Activated T-helper 2 cell treated with anti-CD3 and anti-CD28 coated beads, Interferon-gamma antibody, Interleukin-2, Interleukin-4, amounts not matched to agents 10 μg/mL and 5 μg/mL and 100 μg/mL, durations not matched to agents 14 hours and 24 hours and 36 hours (primary cell): ENCODE results near the gene SLC44A3. TPM values are rescaled to one million over a fixed set of nuclear protein-coding genes. Genes with fewer than 3 reads are reported as not detected.

Experiments
- DNase-seq: peaks from one replicate; pipeline ENCODE4 v3.0.0; 2021; ENCODE audit warnings: low spot score
- H3K27ac Mint-ChIP-seq: one replicate; pipeline ENCODE4 v1.8.0; 2021; ENCODE audit warnings: mixed read lengths
- H3K27me3 Mint-ChIP-seq: one replicate; pipeline ENCODE4 v1.8.0; 2021; ENCODE audit warnings: low read depth, mixed read lengths
- H3K36me3 Mint-ChIP-seq: one replicate; pipeline ENCODE4 v1.8.0; 2021; ENCODE audit warnings: low read depth, mixed read lengths
- H3K4me1 Mint-ChIP-seq: one replicate; pipeline ENCODE4 v1.8.0; 2021; ENCODE audit warnings: low read depth, mixed read lengths
- H3K4me3 Mint-ChIP-seq: one replicate; pipeline ENCODE4 v1.8.0; 2021; ENCODE audit warnings: low read depth, mild to moderate bottlenecking, moderate library complexity, mixed read lengths
- H3K9me3 Mint-ChIP-seq: one replicate; pipeline ENCODE4 v1.8.0; 2021; ENCODE audit warnings: mixed read lengths
- intact Hi-C: fragments of 100-400 bp; cut with micrococcal nuclease; formaldehyde crosslinking; loops from one replicate; pipeline ENCODE4 v1.15.1; 2023
- total RNA-seq: library from RNA; stranded (reverse); gene quantifications from 2 replicates; pipeline ENCODE4 v1.2.3, GENCODE V29; 2022

SLC44A3 gene
- total RNA-seq, 1 donor from 2014 or later: not detected

DNA sequence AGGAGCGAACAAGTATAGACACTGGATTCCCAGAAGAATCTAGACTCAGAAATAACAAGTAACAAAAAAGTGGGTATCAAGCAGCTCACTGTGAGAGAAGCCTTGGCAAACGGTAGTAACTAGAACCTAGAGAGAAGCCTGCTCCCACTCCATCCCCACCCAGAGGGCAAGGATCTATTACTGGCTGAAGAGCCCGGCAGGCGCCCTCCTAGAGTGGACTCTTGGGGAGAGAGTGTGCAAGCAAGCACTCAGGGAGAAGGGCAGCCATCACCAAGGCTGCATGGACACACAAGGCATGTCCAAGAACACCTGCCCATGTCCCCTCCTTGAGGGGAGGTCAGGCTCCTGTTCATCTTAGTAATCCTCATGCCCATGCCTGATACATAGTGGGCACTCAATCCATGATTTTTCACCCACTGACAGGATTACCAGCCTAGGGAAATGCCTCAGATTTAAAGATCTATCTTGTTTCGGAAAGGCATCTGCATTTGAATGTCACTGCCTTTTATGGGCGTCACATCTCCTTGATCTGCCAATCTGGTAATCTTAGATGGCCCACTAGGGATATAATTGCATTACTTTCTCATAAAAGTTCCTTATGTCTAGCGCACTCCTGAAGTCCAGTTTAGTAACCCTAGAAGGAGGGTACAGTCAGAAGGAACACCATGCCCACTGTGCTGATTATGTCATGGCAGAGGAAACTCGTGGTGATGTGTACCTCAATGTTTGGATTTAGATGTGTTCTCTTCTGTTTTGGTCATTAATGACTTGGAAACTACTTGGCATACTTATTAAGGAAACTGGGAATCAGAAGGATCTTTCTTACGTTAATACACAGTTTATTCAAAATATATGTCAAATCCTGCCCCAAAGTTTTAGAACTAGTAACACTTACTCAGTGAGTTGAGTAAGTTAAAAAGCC, 92.4 kb downstream of the SLC44A3 start:
- H3K27ac Mint-ChIP-seq: no peak overlapping the region
- no peaks in the 10 kb centered on the region for H3K4me1 Mint-ChIP-seq
- no peak for DNase-seq
- no peaks in the 10 kb centered on the region for H3K9me3 Mint-ChIP-seq
- intact Hi-C loops: no loop called here
- H3K4me3 Mint-ChIP-seq: no peak overlapping the region
- no peaks in the 10 kb centered on the region for H3K36me3 Mint-ChIP-seq
- H3K27me3 Mint-ChIP-seq: peaks cover 10% of the 10 kb centered on the region

DNA sequence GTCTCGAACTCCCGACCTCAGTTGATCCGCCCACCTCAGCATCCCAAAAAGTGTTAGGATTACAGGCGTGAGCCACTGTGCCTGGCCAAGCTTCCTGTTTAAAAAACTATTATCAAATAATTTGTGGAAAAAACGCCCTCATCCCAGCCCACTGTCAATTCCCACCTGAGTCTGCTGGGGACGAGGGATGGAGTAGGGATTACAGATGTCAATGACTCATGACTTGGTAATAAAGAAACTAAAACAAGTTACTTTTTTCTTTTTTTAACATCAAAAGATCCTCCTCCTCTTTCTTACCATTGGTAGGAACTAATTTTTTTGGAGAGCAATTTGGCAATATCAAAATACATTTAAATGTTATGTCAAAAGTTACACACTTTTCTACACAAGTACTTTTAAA, 97.1 kb downstream of the SLC44A3 start:
- Mint-ChIP-seq H3K36me3 (no peaks in the 10 kb centered on the region), H3K4me1 (no peaks in the 10 kb centered on the region), H3K4me3 (no peak overlapping the region), H3K9me3 (no peaks in the 10 kb centered on the region), H3K27ac (no peak overlapping the region), H3K27me3 (peaks cover 16% of the 10 kb centered on the region)
- intact Hi-C loops: no loop called here
- DNase-seq: no peak

DNA sequence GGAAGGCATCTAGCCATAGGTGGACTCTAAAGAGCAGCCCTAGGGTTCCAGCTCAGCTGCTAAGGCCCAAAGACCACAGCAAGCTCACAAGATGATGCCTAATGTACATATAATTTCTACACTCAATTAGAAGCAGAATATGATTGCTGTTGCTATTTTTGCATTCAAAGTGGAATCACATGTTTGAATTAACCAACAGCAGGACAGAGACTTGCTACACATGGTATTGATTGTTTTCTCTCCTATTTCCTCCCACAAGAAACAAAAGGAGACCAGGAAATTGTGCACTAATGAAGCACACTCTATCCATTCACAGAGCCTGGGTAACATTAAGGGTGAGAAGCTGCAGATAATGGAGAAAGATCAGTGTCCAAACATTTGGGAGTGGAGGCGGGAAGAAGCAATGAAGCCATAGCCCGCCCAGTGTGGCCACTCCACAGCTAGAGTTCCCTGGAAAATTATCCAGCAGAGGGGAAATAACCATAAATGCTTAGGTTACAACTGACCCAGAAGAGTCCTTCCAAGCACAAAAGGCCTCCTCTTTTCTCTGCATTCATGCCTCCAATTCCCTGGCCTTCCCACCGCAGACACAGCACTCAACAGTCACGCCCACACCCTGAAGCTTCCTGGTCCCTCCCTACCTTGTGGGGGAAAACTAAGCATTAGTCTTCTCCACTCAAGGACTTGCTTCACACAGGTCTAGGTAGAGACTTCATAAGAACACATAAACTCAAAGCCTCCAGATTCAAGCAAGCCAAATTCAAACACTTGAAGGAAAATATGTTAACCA, 99.3 kb downstream of the SLC44A3 start:
- intact Hi-C loops: no loop called here
- H3K9me3 Mint-ChIP-seq: no peaks in the 10 kb centered on the region
- peaks cover 18% of the 10 kb centered on the region for H3K27me3 Mint-ChIP-seq

DNA sequence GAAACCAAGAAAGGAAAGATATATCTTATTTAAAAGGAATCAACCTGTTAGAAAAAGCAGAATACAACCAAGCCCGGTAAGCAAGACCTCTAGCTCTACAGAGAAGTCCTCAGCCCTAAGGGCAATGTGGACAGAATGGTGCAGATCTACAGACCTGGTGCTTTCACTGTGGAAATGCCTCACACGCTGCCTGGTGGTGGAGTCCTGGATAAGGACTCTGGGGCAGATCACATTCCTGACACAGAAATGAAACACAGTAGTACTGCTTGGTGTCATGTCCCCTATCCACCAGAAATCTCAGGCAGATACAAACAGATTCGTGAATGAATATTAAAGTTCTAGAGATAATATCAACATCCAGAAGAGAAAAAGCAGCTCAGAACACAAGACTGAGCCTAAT, 99.9 kb downstream of the SLC44A3 start:
- intact Hi-C loops: no loop called here

More for the DNA sequence above, 99.3 kb downstream of the SLC44A3 start:
- Mint-ChIP-seq H3K36me3 (no peaks in the 10 kb centered on the region), H3K27ac (no peak overlapping the region), H3K4me3 (no peak overlapping the region), H3K4me1 (peaks cover 2% of the 10 kb centered on the region)
- DNase-seq: no peak

DNA sequence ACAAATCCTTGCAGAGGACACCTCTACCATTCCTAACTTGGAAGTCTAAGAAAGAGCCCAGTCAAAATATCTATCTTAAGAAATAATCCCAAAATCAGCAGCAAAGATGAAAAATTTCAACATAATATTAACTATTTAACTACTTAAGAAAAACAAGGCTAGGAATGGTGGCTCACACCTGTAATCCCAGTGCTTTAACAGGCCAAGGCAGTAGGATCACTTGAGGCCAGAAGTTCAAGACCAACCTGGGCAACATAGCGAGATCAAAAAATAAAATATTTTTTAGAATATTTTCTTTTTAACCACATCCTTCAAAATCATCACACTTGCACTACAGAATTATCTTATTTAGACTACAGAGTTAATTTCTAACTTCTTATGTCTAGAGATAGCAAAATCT, 101.8 kb downstream of the SLC44A3 start:
- Mint-ChIP-seq H3K4me1 (peaks cover 12% of the 10 kb centered on the region), H3K4me3 (no peak overlapping the region), H3K36me3 (no peaks in the 10 kb centered on the region), H3K9me3 (no peaks in the 10 kb centered on the region), H3K27ac (no peak overlapping the region), H3K27me3 (peaks cover 34% of the 10 kb centered on the region)
- no peak for DNase-seq
- intact Hi-C loops: no loop called here

More for the DNA sequence above, 99.9 kb downstream of the SLC44A3 start:
- Mint-ChIP-seq H3K36me3 (no peaks in the 10 kb centered on the region), H3K27ac (no peak overlapping the region), H3K9me3 (no peaks in the 10 kb centered on the region), H3K4me1 (peaks cover 4% of the 10 kb centered on the region), H3K27me3 (peaks cover 23% of the 10 kb centered on the region), H3K4me3 (no peak overlapping the region)
- DNase-seq: no peak

DNA sequence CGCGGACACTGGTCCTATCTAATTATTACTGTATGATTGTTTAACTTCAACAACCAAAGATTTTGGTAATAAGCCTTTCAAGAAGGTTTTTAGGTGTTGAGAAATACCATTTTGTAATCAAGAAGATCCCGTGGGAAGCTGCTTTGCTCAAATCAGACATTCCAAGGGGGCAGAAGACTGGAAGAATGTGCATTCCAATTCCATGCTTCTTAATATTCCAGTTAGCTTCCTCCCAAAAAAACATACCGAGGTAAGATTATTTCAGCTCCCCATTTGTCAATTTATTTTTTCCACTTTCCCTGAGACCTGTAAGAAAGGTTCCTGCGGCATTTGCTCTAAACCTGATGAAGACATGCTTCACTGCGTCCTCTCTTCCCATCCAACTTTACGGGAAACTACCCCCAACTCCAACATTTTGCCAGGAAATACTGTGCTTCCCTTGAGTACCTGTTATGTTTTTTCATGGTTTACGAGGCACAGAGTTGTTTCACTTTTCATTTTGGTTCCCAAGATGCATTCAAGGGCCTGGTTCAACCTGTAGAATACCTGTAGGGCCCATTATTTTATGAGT, 102.7 kb downstream of the SLC44A3 start:
- Mint-ChIP-seq H3K36me3 (peaks cover 3% of the 10 kb centered on the region), H3K9me3 (no peaks in the 10 kb centered on the region), H3K27ac (no peak overlapping the region), H3K4me1 (peaks cover 15% of the 10 kb centered on the region), H3K27me3 (peaks cover 39% of the 10 kb centered on the region), H3K4me3 (no peak overlapping the region)
- DNase-seq: no peak
- intact Hi-C loops: no loop called here

DNA sequence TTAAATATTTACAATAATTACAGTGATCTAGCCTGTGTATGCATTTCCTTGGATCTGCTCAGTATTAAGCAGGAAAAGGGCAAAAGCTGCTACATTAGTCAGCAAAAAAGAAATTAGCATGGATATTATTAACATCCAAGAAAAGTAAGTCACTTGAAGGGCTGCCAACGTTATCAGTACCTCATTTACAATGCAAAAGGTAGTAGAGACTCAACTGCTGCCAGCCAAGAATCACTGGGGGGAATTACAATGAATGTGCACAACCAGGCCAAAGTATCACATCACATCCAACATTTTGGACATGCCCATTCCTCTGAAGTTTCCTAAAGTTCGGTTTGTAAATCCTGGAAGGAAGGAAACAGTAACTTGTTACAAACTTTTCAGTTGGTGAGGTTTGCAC, 104.8 kb downstream of the SLC44A3 start:
- no peak overlapping the region for H3K27ac Mint-ChIP-seq
- H3K4me1 Mint-ChIP-seq: peaks cover 15% of the 10 kb centered on the region
- DNase-seq: no peak
- H3K9me3 Mint-ChIP-seq: no peaks in the 10 kb centered on the region
- peaks cover 3% of the 10 kb centered on the region for H3K36me3 Mint-ChIP-seq
- peaks cover 50% of the 10 kb centered on the region for H3K27me3 Mint-ChIP-seq
- intact Hi-C loops: loop anchor here (5.0 kb wide), 1 partner anchor 117 kb away; no protein-coding TSS in a partner anchor
- H3K4me3 Mint-ChIP-seq: no peak overlapping the region

DNA sequence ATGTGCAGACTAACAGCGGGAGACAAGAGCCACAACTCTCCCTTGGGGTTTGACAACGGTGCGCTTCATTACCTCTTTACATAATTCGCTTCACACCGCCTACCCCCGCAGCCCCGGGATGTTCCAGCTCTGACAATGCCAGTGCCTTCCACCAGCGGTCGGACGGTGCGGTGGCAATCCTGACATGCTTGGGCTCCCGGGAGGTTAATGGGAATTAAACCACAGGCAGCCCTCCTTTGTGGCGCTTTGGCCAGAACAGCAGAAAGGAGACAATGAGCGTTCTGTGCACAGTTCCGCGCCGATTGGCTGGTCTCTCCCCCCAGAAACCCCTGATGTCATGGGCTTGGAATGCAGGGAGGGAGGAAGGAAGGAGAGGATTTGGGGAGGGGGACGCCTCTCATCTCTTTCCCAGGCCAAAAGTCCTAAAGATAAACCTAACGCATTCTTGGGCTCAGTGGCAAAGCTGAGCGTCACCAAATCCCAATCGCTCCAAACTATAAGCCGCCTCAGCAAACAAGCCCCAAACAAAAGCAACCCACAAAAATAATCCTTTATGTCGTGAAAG, 105.5 kb downstream of the SLC44A3 start:
- H3K36me3 Mint-ChIP-seq: peaks cover 3% of the 10 kb centered on the region
- peaks cover 50% of the 10 kb centered on the region for H3K27me3 Mint-ChIP-seq
- H3K9me3 Mint-ChIP-seq: no peaks in the 10 kb centered on the region
- DNase-seq: no peak
- H3K4me1 Mint-ChIP-seq: peaks cover 15% of the 10 kb centered on the region
- H3K4me3 Mint-ChIP-seq: peak overlapping the region; percentile 80
- no peak overlapping the region for H3K27ac Mint-ChIP-seq
- intact Hi-C loops: loop anchor here (5.0 kb wide), 1 partner anchor 117 kb away; no protein-coding TSS in a partner anchor

DNA sequence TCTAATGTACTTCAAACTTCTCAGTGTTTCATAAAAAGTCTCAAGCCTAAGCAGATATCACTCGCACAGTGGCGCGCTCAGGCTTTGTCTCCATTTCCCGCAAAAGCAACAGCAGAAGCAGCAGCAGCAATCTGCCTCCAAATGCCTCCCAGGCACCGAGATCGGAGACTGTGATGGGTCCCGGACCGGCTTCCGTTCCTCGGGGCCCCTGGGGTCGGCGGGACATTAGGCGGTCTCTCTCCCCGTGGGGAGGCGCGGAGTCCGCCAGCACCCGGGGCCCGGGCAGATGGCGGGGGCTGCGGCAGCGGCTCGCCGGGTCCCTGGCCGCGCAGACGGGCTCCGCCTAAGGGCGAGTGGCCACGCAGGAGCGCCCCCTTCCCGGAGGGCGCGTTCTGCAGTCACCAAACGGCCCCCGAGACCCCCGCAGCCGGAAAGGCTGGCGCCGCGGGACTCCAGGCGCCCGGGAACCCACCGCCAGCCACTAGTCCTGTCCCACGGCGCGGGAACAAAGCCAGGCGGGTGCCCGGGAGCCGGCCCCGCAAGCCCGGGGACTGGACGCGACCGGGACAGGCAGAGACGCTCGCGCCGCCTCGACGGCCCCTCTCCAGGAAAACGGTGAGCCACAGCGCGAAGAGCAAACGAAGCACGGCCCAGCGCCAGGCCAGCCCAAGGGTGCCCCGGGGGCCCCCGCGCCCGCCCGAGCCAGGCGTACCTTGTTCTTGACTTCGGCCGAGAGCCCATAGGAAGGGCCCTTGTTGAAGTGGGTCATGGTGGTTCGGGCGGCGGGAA, 106.2 kb downstream of the SLC44A3 start:
- H3K4me3 Mint-ChIP-seq: peak overlapping the region; percentile 80
- peaks cover 52% of the 10 kb centered on the region for H3K27me3 Mint-ChIP-seq
- no peaks in the 10 kb centered on the region for H3K9me3 Mint-ChIP-seq
- peak; percentile 13 for DNase-seq
- peaks cover 15% of the 10 kb centered on the region for H3K4me1 Mint-ChIP-seq
- no peak overlapping the region for H3K27ac Mint-ChIP-seq
- intact Hi-C loops: loop anchor here (5.0 kb wide), 1 partner anchor 116 kb away; no protein-coding TSS in a partner anchor
- H3K36me3 Mint-ChIP-seq: peaks cover 3% of the 10 kb centered on the region

DNA sequence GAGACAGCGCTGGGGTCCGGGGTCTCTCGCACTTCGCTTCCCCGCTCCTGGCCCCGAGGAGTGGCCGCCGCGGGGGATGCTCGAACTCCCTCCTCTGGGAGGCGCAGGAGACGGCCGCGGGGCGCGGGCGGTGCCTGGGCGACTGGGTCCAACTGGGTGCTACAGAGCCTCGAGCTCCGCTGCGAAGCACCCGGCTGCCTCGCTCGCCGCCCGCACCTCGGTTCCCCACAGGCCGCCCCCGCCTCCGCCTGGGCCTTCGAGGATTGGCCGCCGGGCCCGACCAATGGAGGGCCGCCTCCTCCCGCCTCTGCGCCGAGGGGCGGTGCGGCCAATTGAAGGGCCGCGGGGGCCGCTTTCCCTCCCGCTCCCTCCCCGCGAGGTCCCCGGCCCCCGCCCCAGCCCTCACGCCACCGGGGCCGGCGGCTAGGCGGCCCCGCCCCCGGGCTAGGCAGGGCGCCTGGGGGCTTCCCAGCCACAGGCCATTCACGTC, 106.8 kb downstream of the SLC44A3 start, which contains the start of gene CNN3:
CNN3 (minus strand) TSS at position 196 of the 490 bp plus-strand sequence. CDS start 216 bp downstream, outside the sequence.
- H3K36me3 Mint-ChIP-seq: peaks cover 3% of the 10 kb centered on the region
- no peaks in the 10 kb centered on the region for H3K9me3 Mint-ChIP-seq
- no peak within 1 kb of the TSS for H3K27ac Mint-ChIP-seq
- DNase-seq: peak; percentile 52
- peaks cover 50% of the 10 kb centered on the region for H3K27me3 Mint-ChIP-seq
- peak within 1 kb of the TSS; percentile 80 for H3K4me3 Mint-ChIP-seq
- peaks cover 15% of the 10 kb centered on the region for H3K4me1 Mint-ChIP-seq
- intact Hi-C loops: loop anchor here (5.0 kb wide), 1 partner anchor 115 kb away; no protein-coding TSS in a partner anchor

DNA sequence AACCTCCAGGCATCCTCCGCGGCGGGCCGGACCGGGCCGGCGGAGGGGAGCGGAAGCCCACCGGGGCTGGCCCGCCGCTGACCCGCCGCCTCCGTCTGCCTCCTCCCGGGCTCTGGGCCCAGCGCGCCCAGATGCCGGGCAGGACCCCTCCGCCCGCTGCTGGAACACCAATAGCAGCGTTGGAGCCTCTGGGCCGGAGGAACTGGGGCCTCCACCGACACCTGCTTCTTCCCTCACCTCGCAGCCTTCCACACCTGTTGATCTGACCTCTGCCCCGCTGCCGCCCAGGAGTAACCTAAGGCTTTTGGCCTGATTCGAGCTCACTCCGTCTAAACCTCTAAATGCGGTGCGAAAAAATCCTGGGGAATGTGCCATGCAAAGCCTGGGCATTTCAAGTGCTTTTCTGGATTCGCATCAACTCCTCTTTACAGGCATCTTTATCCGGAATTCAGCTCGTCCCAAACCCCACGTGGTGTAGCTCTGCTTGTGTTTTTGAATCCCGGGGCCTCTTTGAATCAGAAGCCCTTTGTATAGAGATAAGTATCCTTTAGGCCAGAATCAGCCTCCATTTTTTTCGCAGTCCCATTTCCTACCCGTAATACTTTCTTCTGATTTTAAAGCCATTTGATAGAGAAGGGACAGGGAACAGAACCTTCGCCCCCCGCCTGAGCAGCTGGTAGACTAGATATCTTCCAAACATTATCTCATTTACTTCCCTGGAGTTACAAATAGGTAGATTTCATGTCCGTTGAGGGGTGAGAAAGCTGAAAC, 107.4 kb downstream of the SLC44A3 start:
- DNase-seq: no peak
- Mint-ChIP-seq H3K36me3 (peaks cover 3% of the 10 kb centered on the region), H3K27me3 (peaks cover 49% of the 10 kb centered on the region), H3K27ac (no peak overlapping the region), H3K4me3 (peak overlapping the region; percentile 58), H3K4me1 (peaks cover 15% of the 10 kb centered on the region), H3K9me3 (no peaks in the 10 kb centered on the region)
- intact Hi-C loops: loop anchor here (5.0 kb wide), 1 partner anchor 115 kb away; no protein-coding TSS in a partner anchor
